Mesodermal cell (in vitro differentiated cells): Measurements from ENCODE around the gene LRRC3C.

Source experiments
- H3K27ac ChIP-seq: 2 replicates; pipeline ENCODE4 v1.7.0; 2013; ENCODE audit warnings: mild to moderate bottlenecking, low read depth, low read length, moderate library complexity; ENCODE audit not compliant: severe bottlenecking
- H3K36me3 ChIP-seq: 2 replicates; pipeline ENCODE4 v1.7.1; 2013; ENCODE audit warnings: mild to moderate bottlenecking, low read length, moderate library complexity; ENCODE audit not compliant: control insufficient read depth, insufficient read depth
- H3K4me1 ChIP-seq: one replicate; pipeline ENCODE4 v1.7.1; 2013; ENCODE audit warnings: mild to moderate bottlenecking, low read length; ENCODE audit not compliant: insufficient read depth, control insufficient read depth, poor library complexity, severe bottlenecking
- H3K4me3 ChIP-seq: 2 replicates; pipeline ENCODE4 v1.7.0; 2013; ENCODE audit warnings: low read length, control low read depth, mild to moderate bottlenecking; ENCODE audit not compliant: insufficient read depth, poor library complexity, severe bottlenecking; ENCODE audit errors: extremely low read depth
- H3K9me3 ChIP-seq: 2 replicates; pipeline ENCODE4 v1.7.1; 2013; ENCODE audit warnings: mild to moderate bottlenecking, low read length, moderate library complexity; ENCODE audit not compliant: control insufficient read depth
- WGBS, 2 experiments: methylation state at CpG; one replicate each; pipeline ENCODE4 v1.1.5; 2013; ENCODE audit warnings: missing lambda C conversion rate in 2 of 2; ENCODE audit not compliant: insufficient coverage in 2 of 2; 5-methylcytosine and 5-hydroxymethylcytosine counted together

The LRRC3C gene

GRCh38 chr17:39980351-39981206, 53.0 kb downstream of the LRRC3C start, which contains the start of gene PSMD3:
Gene PSMD3 (plus strand): TSS chr17:39980807. CDS start chr17:39980971, 164 bp downstream.
- 0% methylated on average over 73 to 76 of the region's 84 CpGs for WGBS, 2 experiments
- Histone ChIP-seq H3K4me1 (peaks cover 11% of the 10 kb centered on the region), H3K4me3 (peak within 1 kb of the TSS; percentile 95), H3K27ac (peak within 1 kb of the TSS; percentile 96), H3K36me3 (peaks cover 21% of the 10 kb centered on the region), H3K9me3 (no peaks in the 10 kb centered on the region)

DNA sequence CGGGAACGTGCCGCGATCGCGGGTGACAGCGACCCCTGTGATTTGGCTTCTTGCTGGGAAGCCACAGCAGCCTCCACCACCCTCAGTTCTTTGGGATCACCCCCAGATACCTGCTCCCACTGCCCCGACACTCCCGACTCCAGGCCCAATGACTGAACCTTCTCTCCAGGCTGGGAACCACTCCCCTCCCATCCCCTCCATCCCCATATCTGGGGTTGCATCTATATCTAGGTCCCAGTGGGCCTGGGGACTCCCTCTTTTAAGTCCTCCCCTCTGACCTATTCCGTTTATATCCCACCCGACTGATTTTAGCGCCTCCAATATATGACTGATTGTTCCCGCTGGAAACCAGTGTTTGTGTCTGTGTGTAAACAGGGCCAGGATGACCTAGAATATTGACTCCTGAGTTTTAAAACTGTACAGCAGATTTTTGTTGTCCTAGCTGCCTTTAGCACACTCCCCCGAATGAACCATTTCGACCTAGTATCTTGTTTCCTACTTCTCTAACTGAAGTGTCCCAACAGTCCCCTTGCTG, 53.7 kb downstream of the LRRC3C start:
- Histone ChIP-seq H3K36me3 (peaks cover 28% of the 10 kb centered on the region), H3K4me3 (peak overlapping the region; percentile 95), H3K9me3 (no peaks in the 10 kb centered on the region), H3K27ac (peak overlapping the region; percentile 96), H3K4me1 (peaks cover 11% of the 10 kb centered on the region)
- WGBS, 2 experiments = 2% methylated on average over 11 of the region's 15 CpGs

DNA sequence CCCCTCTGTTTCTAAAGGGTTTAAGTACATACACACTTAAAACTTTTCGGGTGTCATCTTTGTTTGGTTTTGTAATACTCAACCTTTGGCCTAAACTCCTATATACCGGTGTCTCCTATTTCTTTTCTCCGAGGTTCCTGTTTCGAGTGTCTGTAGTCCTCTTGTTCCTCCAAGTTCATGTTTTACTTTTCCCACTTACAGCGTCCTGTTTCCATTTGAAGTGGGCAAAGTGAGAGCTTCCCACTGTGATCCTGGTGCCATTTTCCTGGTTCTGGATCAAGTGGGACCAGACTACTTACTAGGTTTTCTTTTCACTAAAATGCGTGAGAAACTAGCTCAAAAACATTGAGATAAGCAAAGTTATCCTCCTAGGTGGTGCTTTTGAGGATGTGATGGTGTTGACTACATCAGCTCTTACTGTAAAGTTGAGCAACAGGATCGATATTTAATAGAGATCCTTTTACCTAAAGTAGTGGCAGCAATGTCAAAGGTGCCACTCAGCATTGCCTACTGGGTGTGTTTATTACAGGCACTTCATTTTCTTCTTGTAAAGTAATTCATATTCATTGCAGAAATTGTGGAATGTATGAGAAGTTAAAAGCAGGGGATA, 54.3 kb downstream of the LRRC3C start:
- Histone ChIP-seq H3K9me3 (no peaks in the 10 kb centered on the region), H3K4me1 (peaks cover 11% of the 10 kb centered on the region), H3K27ac (no peak overlapping the region), H3K4me3 (peak overlapping the region; percentile 95), H3K36me3 (peaks cover 34% of the 10 kb centered on the region)
- 19 to 37% methylated on average over 3 to 7 of the region's 7 CpGs for WGBS, 2 experiments

- peaks cover 97% of the 10 kb centered on the region for H3K36me3 ChIP-seq
- 96 to 100% methylated on average over 10 to 11 of the region's 11 CpGs for WGBS, 2 experiments
Measured at GRCh38 chr17:39988206-39988810, 60.8 kb downstream of the LRRC3C start.

DNA sequence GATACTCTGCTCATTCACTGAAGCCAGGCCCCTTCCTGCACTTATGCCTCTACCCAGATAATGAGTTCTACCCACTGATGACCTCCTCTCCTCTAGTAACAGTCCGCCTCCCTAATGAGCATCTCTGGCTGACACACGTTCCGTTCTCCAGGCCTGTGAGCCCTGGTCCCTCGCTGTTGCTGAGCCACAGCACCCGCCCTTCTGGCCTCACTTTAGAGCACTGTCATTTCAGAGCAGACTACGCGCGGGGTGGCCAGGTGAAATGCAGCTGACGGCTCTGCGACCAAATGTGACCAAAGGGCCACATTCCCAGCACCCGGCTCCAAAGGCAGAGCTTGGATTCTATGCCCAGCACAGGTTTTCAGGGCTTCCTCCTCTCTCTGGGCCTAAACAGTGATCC, 66.9 kb downstream of the LRRC3C start:
- H3K27ac ChIP-seq = no peak overlapping the region
- no peaks in the 10 kb centered on the region for H3K4me1 ChIP-seq
- H3K4me3 ChIP-seq = no peak overlapping the region
- H3K9me3 ChIP-seq = no peaks in the 10 kb centered on the region
- peaks cover 87% of the 10 kb centered on the region for H3K36me3 ChIP-seq
- WGBS, 2 experiments = 95% methylated on average over 11 of the region's 11 CpGs

More at GRCh38 chr17:39988206-39988810, 60.8 kb downstream of the LRRC3C start:
- H3K4me1 ChIP-seq = no peaks in the 10 kb centered on the region
- H3K4me3 ChIP-seq = no peak overlapping the region
- H3K9me3 ChIP-seq = no peaks in the 10 kb centered on the region
- H3K27ac ChIP-seq = no peak overlapping the region
